SK-MEL-5 (cell line): ENCODE results near the gene C3orf80. TPM values are rescaled to one million over a fixed set of nuclear protein-coding genes. Genes with fewer than 3 reads are reported as not detected.

Experiments used
- DNase-seq: peaks from one replicate; pipeline ENCODE4 v3.0.0-alpha.2; 2016; ENCODE audit warnings: low read depth, low spot score
- in situ Hi-C: cut with HindIII; loops from 2 replicates; pipeline ENCODE4 v1.10.0; 2016; ENCODE audit warnings: low sequenced_read_pairs, high pct_unique_total_duplicates, low pct_unique_long_range_greater_than_20kb
- total RNA-seq: library from RNA; depleted of rRNA; stranded (reverse); fragments of >200 nt; shearing (Covaris generic); gene quantifications from 2 replicates; pipeline ENCODE4 v1.2.3, GENCODE V29; 2014; rRNA removed

Gene C3orf80
- total RNA-seq, 1 experiment from 2014 or later = 0.40 TPM

GRCh38 chr3:160259589-160259988, 34.4 kb downstream of the C3orf80 start:
- no peak for DNase-seq
- in situ Hi-C loops = no loop called here

DNA sequence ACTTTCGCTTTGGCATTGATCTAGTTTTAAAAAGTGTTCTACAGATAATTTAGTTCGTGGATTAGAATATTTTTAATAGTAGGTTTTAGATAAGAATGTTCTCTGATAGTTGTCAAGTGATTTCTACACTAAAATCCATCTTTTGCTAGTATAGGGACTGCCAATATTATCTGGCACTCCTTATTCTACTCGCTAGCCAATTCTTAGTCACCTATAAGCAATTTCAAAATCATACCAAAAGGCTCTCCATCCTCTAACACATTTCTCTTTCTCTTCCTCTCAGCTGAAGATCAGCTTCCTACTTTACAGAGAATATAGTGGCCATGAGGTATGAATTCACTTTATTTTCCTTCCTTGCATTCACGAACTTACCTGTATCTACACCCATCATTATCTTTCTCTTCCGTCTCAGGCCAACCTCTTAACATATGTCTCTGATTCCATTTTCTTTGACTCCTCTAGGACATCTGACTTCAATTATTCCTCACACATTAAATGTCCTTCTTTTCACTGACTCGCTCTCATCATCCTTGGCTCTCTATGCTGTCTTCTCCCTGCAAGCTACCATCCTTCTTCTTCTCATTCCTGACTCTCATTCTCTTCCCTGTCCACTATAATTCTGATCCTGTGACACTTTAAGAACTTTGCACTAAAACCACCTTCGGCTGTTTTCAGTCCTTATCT, 35.5 kb downstream of the C3orf80 start:
- in situ Hi-C loops = no loop called here
- no peak for DNase-seq

DNA sequence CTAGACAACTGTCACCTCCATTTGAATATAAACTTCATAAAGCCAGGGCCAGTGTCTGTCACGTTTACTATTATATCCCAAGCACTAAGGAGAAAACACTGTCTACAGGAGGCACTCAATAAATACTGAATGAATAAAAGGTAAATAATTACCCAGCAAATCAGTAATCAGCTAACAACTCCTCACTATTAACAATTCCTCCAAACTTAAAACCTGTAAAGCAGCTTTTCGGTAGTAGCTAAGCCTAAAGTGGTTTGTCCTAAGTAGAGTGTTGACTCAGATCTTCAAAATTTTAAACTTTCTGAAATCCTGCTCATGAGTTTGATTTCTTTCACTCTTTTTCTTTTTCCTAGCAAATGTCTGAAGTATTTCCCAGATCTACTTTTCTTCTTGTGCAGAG, 39.9 kb downstream of the C3orf80 start:
- DNase-seq = no peak
- in situ Hi-C loops = no loop called here

Other genes with a start within 250 kb of the C3orf80 start
- gene IL12A, start 236.6 kb upstream of the C3orf80 start, total RNA-seq = 0.59 and 2.0 TPM in 2 replicates
- gene IFT80, start 173.8 kb downstream of the C3orf80 start, total RNA-seq = 12.8 and 19.3 TPM in 2 replicates
- gene SMC4, start 174.2 kb downstream of the C3orf80 start, total RNA-seq = 58.0 and 59.1 TPM in 2 replicates
- 3.2 and 9.3 TPM in 2 replicates for gene TRIM59, start 224.4 kb downstream of the C3orf80 start, total RNA-seq